Measurements from ENCODE around the gene MAPT.

Gene MAPT

DNA sequence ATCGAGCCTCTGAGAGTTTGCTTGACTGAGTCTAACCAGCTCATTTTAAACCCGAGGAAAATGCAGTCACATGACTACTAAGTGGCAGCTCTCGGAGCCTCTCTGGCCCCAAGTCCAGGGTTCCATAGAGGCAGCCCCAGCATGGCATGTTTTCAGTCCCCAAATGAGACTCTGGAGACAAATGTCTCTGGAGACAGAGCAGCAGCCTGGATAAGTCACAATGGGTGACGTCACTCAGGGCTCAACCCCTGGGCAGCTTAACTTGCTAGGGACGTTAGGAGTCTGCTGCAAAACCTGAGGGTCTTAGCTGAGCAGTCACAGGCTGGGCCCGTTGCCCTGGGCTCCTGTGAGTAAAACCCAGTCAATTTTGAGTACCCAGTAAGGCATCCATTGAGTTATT is 97.8 kb downstream of the MAPT start:
- H3K4me2 ChIP-seq (ENCODE audit: low read depth, low read length) = no peak overlapping the region
- H3K27me3 ChIP-seq (replicated peaks; ENCODE audit: insufficient read depth, low read length) = no peaks in the 10 kb centered on the region
- H3K9me3 ChIP-seq (replicated peaks; ENCODE audit: insufficient read depth, low read length) = no peaks in the 10 kb centered on the region
- H3K4me1 ChIP-seq (ENCODE audit: low read length) = no peaks in the 10 kb centered on the region
- H3K4me3 ChIP-seq (ENCODE audit: low read length) = no peak overlapping the region
- no peak overlapping the region for H3K9ac ChIP-seq (ENCODE audit: low read length)
- H4K20me1 ChIP-seq (ENCODE audit: insufficient read depth, low read length) = no peaks in the 10 kb centered on the region
- no peak overlapping the region for H3K27ac ChIP-seq (ENCODE audit: low read length)
- H3F3A ChIP-seq (ENCODE audit: insufficient read depth, low read length) = no peaks in the 10 kb centered on the region
- no peaks in the 10 kb centered on the region for H3K9me2 ChIP-seq (replicated peaks; ENCODE audit: insufficient read depth, low read length)
- no peaks in the 10 kb centered on the region for H3K36me3 ChIP-seq (replicated peaks; ENCODE audit: insufficient read depth, low read length)
- no peak overlapping the region for H2AFZ ChIP-seq (ENCODE audit: low read length)
- DNase-seq = no peak
- no peaks in the 10 kb centered on the region for H3K79me2 ChIP-seq (ENCODE audit: low read length)
- TF ChIP-seq, protein P1, sequence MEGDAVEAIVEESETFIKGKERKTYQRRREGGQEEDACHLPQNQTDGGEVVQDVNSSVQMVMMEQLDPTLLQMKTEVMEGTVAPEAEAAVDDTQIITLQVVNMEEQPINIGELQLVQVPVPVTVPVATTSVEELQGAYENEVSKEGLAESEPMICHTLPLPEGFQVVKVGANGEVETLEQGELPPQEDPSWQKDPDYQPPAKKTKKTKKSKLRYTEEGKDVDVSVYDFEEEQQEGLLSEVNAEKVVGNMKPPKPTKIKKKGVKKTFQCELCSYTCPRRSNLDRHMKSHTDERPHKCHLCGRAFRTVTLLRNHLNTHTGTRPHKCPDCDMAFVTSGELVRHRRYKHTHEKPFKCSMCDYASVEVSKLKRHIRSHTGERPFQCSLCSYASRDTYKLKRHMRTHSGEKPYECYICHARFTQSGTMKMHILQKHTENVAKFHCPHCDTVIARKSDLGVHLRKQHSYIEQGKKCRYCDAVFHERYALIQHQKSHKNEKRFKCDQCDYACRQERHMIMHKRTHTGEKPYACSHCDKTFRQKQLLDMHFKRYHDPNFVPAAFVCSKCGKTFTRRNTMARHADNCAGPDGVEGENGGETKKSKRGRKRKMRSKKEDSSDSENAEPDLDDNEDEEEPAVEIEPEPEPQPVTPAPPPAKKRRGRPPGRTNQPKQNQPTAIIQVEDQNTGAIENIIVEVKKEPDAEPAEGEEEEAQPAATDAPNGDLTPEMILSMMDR (IDR thresholded peaks at IDR 0.05; ENCODE audit: low read length) = no peak
- TF ChIP-seq EZH2 (optimal IDR thresholded peaks at IDR 0.05; ENCODE audit: low read depth, low read length) = no peak
- TF ChIP-seq EZH2phosphoT487 (IDR thresholded peaks at IDR 0.05; ENCODE audit: low read length) = no peak

- Histone ChIP-seq H3K4me1 (ENCODE audit: low read length) (no peaks in the 10 kb centered on the region), H2AFZ (ENCODE audit: low read length) (no peak overlapping the region), H3K27ac (ENCODE audit: low read length) (no peak overlapping the region), H3K9me3 (replicated peaks; ENCODE audit: insufficient read depth, low read length) (no peaks in the 10 kb centered on the region), H3F3A (ENCODE audit: insufficient read depth, low read length) (no peaks in the 10 kb centered on the region), H3K4me2 (ENCODE audit: low read depth, low read length) (no peak overlapping the region), H3K9me2 (replicated peaks; ENCODE audit: insufficient read depth, low read length) (no peaks in the 10 kb centered on the region), H3K36me3 (replicated peaks; ENCODE audit: insufficient read depth, low read length) (no peaks in the 10 kb centered on the region), H3K79me2 (ENCODE audit: low read length) (no peaks in the 10 kb centered on the region), H3K9ac (ENCODE audit: low read length) (no peak overlapping the region), H3K4me3 (ENCODE audit: low read length) (no peak overlapping the region), H4K20me1 (ENCODE audit: insufficient read depth, low read length) (no peaks in the 10 kb centered on the region), H3K27me3 (replicated peaks; ENCODE audit: insufficient read depth, low read length) (no peaks in the 10 kb centered on the region)
- no peak for DNase-seq
- TF ChIP-seq, protein P1 (IDR thresholded peaks at IDR 0.05; ENCODE audit: low read length) = no peak
- no peak for TF ChIP-seq EZH2 (optimal IDR thresholded peaks at IDR 0.05; ENCODE audit: low read depth, low read length)
- no peak for TF ChIP-seq EZH2phosphoT487 (IDR thresholded peaks at IDR 0.05; ENCODE audit: low read length)
Measured at GRCh38 chr17:45992904-45993303, 98.5 kb downstream of the MAPT start.

- H3K27ac ChIP-seq (ENCODE audit: low read length) = no peak overlapping the region
- no peak overlapping the region for H3K4me2 ChIP-seq (ENCODE audit: low read depth, low read length)
- H3K4me3 ChIP-seq (ENCODE audit: low read length) = no peak overlapping the region
- no peaks in the 10 kb centered on the region for H3K27me3 ChIP-seq (replicated peaks; ENCODE audit: insufficient read depth, low read length)
- no peak overlapping the region for H2AFZ ChIP-seq (ENCODE audit: low read length)
- H3K4me1 ChIP-seq (ENCODE audit: low read length) = no peaks in the 10 kb centered on the region
- no peaks in the 10 kb centered on the region for H3F3A ChIP-seq (ENCODE audit: insufficient read depth, low read length)
- no peaks in the 10 kb centered on the region for H3K36me3 ChIP-seq (replicated peaks; ENCODE audit: insufficient read depth, low read length)
- H3K9me3 ChIP-seq (replicated peaks; ENCODE audit: insufficient read depth, low read length) = no peaks in the 10 kb centered on the region
- H3K9me2 ChIP-seq (replicated peaks; ENCODE audit: insufficient read depth, low read length) = no peaks in the 10 kb centered on the region
- no peak for TF ChIP-seq EZH2 (optimal IDR thresholded peaks at IDR 0.05; ENCODE audit: low read depth, low read length)
- TF ChIP-seq EZH2phosphoT487 (IDR thresholded peaks at IDR 0.05; ENCODE audit: low read length) = no peak
- TF ChIP-seq, protein P1 (IDR thresholded peaks at IDR 0.05; ENCODE audit: low read length) = no peak
- no peak for DNase-seq
- H3K79me2 ChIP-seq (ENCODE audit: low read length) = no peaks in the 10 kb centered on the region
- H4K20me1 ChIP-seq (ENCODE audit: insufficient read depth, low read length) = no peaks in the 10 kb centered on the region
- H3K9ac ChIP-seq (ENCODE audit: low read length) = no peak overlapping the region
Measured at GRCh38 chr17:45993962-45994627, 99.7 kb downstream of the MAPT start.
